Measurements from ENCODE around the gene MBOAT2.
"Not testable (repeated sequence)": the region's sequence is repeated elsewhere in the genome, so short reads cannot be mapped to it uniquely, and the experiment has no call there.

MBOAT2 gene

GRCh38 chr2:8976442-8977259, 26.8 kb downstream of the MBOAT2 start:
- no peak overlapping the region for H3K4me3 ChIP-seq (replicated peaks; ENCODE audit: low read depth, low read length)

GRCh38 chr2:8974016-8974415, 29.5 kb downstream of the MBOAT2 start:
- Histone ChIP-seq H3K36me3 (ENCODE audit: control insufficient read depth, insufficient read depth, low read length) (no peaks in the 10 kb centered on the region), H3K4me3 (replicated peaks; ENCODE audit: low read depth, low read length) (no peak overlapping the region), H3K27me3 (replicated peaks; ENCODE audit: control insufficient read depth, insufficient read depth, low read length) (no peaks in the 10 kb centered on the region)
- no peak for DNase-seq (ENCODE audit: extremely low read depth, insufficient read length)
- no peak for TF ChIP-seq CTCF (IDR thresholded peaks at IDR 0.05; ENCODE audit: insufficient read depth, low read length, poor library complexity, severe bottlenecking)

More at GRCh38 chr2:8976442-8977259, 26.8 kb downstream of the MBOAT2 start:
- no peaks in the 10 kb centered on the region for H3K27me3 ChIP-seq (replicated peaks; ENCODE audit: control insufficient read depth, insufficient read depth, low read length)
- H3K36me3 ChIP-seq (ENCODE audit: control insufficient read depth, insufficient read depth, low read length): no peaks in the 10 kb centered on the region
- no peak for TF ChIP-seq CTCF (IDR thresholded peaks at IDR 0.05; ENCODE audit: insufficient read depth, low read length, poor library complexity, severe bottlenecking)
- DNase-seq (ENCODE audit: extremely low read depth, insufficient read length): no peak

- H3K27me3 ChIP-seq (replicated peaks; ENCODE audit: control insufficient read depth, insufficient read depth, low read length); H3K4me3 ChIP-seq (replicated peaks; ENCODE audit: low read depth, low read length); H3K36me3 ChIP-seq (ENCODE audit: control insufficient read depth, insufficient read depth, low read length); DNase-seq (ENCODE audit: extremely low read depth, insufficient read length): not testable (repeated sequence)
Measured at GRCh38 chr2:8973017-8973416, 30.5 kb downstream of the MBOAT2 start.

- not testable (repeated sequence) for H3K27me3 ChIP-seq (replicated peaks; ENCODE audit: control insufficient read depth, insufficient read depth, low read length); H3K36me3 ChIP-seq (ENCODE audit: control insufficient read depth, insufficient read depth, low read length); DNase-seq (ENCODE audit: extremely low read depth, insufficient read length); H3K4me3 ChIP-seq (replicated peaks; ENCODE audit: low read depth, low read length)
Measured at GRCh38 chr2:8972535-8972934, 30.9 kb downstream of the MBOAT2 start.

- not testable (repeated sequence) for DNase-seq (ENCODE audit: extremely low read depth, insufficient read length); H3K27me3 ChIP-seq (replicated peaks; ENCODE audit: control insufficient read depth, insufficient read depth, low read length); H3K4me3 ChIP-seq (replicated peaks; ENCODE audit: low read depth, low read length); H3K36me3 ChIP-seq (ENCODE audit: control insufficient read depth, insufficient read depth, low read length)
Measured at GRCh38 chr2:8969348-8969747, 34.1 kb downstream of the MBOAT2 start.

GRCh38 chr2:8966123-8966908, 37.2 kb downstream of the MBOAT2 start:
- DNase-seq (ENCODE audit: extremely low read depth, insufficient read length): no peak
- TF ChIP-seq CTCF (IDR thresholded peaks at IDR 0.05; ENCODE audit: insufficient read depth, low read length, poor library complexity, severe bottlenecking): no peak
- H3K4me3 ChIP-seq (replicated peaks; ENCODE audit: low read depth, low read length): no peak overlapping the region
- H3K36me3 ChIP-seq (ENCODE audit: control insufficient read depth, insufficient read depth, low read length): no peaks in the 10 kb centered on the region
- H3K27me3 ChIP-seq (replicated peaks; ENCODE audit: control insufficient read depth, insufficient read depth, low read length): no peaks in the 10 kb centered on the region

GRCh38 chr2:8965216-8965969, 38.1 kb downstream of the MBOAT2 start:
- Histone ChIP-seq H3K27me3 (replicated peaks; ENCODE audit: control insufficient read depth, insufficient read depth, low read length) (no peaks in the 10 kb centered on the region), H3K36me3 (ENCODE audit: control insufficient read depth, insufficient read depth, low read length) (no peaks in the 10 kb centered on the region), H3K4me3 (replicated peaks; ENCODE audit: low read depth, low read length) (no peak overlapping the region)
- no peak for DNase-seq (ENCODE audit: extremely low read depth, insufficient read length)
- no peak for TF ChIP-seq CTCF (IDR thresholded peaks at IDR 0.05; ENCODE audit: insufficient read depth, low read length, poor library complexity, severe bottlenecking)
